Amniotic epithelial cell (primary cell): ENCODE measurements around the gene C10orf62.
"Not testable (repeated sequence)": the region's sequence is repeated elsewhere in the genome, so short reads cannot be mapped to it uniquely, and the experiment has no call there.

Experiments used
- DNase-seq: peaks from one replicate; pipeline ENCODE4 v3.0.0-alpha.2; 2010; ENCODE audit warnings: low read depth

C10orf62 gene

DNA sequence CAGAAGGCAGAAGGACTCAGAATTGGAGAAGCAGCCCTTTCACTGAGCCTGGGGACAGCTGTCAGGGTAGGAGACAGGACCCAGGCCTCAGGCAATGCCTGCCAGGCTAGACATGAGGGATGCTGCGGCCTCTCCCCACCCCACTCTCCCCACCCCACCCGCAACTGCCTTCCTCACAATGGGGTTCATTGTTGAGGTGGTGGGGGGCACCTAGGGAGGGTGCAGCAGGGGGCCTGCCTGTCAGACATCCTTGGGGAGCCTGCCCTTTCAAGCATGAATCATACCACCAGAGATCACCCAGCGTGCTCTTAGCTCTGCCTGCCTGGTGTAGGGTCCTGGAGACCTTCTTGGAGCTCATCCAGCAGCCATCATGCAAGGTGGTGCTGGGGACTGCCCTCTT is at the start of gene C10orf62:
C10orf62 (plus strand) TSS at position 243 of the 400 bp plus-strand sequence. CDS start 177 bp downstream, outside the sequence.
- DNase-seq, result no peak

- DNase-seq, result no peak
Observed at GRCh38 chr10:97540669-97541500, 48.6 kb upstream of the C10orf62 start.

GRCh38 chr10:97542169-97543024 is 47.1 kb upstream of the C10orf62 start:
- peak; percentile 98 for DNase-seq

DNA sequence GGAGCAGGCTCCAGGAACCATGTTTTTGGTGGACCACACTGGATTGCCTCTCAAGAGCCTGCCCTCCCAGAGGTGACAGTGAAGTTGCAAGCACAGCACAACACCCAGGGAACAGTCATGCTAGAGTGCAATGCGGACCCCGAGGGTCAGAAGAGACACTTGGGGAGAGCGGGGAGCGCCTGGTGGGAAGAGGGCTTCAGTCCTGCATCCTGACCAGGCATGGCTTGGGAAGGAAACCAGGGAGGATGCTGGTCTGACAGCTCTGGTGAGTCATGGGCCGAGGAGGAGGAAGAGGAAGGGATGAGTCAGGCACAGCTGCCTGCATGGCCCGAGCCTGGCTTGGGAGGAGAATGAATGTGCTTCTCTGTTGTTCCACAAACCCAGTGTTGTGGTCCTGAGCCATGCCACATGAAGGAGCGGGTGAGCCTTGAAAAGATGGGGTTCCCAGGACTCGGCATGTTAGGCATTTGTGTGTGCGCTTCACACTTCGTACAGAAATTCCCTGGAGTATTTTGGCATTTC is 46.4 kb upstream of the C10orf62 start:
- peak; percentile 97 for DNase-seq

- DNase-seq, result no peak
Observed at GRCh38 chr10:97546456-97547270, 42.9 kb upstream of the C10orf62 start.

DNA sequence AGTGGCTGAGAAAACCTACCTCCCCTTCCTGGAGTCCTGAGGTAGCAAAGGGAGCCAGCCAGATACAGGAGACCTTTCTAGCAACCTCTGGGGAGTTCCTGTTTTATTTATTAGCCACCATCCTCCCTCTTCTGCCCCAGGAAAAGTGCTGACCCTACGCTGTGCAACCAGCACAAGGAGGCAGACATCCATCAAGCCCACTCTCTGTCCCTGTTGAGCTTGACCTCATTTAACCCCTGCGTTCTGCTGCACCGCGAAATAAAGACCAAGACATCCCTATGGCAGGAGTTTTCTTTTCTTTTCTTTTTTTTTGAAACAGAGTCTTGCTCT is 42.3 kb upstream of the C10orf62 start:
- no peak for DNase-seq

- DNase-seq, result peak; percentile 53
Observed at GRCh38 chr10:97547962-97548361, 41.6 kb upstream of the C10orf62 start.

- no peak for DNase-seq
Observed at GRCh38 chr10:97548828-97549455, 40.6 kb upstream of the C10orf62 start.

- DNase-seq, result no peak
Observed at GRCh38 chr10:97549587-97550322, 39.8 kb upstream of the C10orf62 start.

- no peak for DNase-seq
Observed at GRCh38 chr10:97550336-97551149, 39.0 kb upstream of the C10orf62 start.

DNA sequence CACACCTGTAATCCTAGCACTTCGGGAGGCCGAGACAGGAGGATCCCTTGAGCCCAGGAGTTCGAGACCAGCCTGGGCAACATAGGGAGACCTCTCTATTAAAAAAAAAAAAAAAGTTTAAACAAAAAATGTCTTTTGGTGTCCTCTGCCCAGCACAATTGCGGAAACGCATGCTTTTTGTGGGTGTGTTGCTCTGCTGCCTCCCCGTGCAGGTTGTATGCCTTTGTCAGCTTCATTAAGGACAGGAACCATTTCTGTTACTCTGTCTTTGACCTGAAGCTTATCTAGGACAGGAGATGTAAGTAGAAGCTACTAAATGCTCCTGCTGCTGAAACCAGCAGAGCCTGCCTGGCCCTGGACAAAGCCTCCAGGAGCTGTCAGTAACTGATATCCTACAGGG is 38.2 kb upstream of the C10orf62 start:
- DNase-seq, result no peak

DNA sequence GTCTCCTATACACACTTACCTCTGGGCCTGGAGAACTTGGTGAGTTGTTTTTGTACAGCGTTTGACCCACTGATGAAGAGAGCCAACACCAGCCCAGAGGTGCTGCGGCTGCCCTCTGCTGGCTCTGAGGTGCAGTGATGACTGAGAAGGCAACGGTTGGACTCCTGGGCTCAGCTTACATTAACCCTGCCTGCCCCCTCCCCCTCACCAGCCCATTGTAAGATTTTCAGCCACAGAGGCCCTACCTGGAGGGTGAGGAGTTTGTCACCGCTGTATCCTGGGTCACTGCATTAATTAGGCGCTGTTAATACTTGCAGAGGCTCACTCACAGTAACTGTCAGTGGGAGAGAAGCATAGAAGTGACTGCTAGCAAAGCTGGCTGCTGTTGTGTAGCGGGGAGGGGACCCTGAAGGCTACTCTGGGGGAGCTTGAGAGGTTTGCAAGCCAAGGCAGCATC is 35.9 kb upstream of the C10orf62 start:
- DNase-seq, result peak; percentile 64

DNA sequence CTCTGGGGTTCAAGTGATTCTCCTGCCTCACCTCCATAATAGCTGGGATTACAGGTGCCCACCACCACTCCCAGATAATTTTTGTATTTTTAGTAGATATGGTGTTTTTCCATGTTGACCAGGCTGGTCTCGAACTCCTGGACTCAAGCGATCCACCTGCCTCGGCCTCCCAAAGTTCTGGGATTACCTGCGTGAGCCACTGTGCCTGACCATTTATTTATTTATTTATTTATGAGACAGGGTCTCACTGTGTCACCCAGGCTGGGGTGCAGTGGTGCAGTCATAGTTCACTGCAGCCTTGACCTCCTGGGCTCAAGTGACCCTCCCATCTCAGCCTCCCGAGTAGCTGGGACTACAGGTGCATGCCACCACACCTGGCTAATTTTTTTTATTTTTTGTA is 35.2 kb upstream of the C10orf62 start:
- DNase-seq, result not testable (repeated sequence)

GRCh38 chr10:97555541-97555940 is 34.0 kb upstream of the C10orf62 start:
- DNase-seq, result not testable (repeated sequence)

GRCh38 chr10:97560731-97561381 is 28.7 kb upstream of the C10orf62 start:
- not testable (repeated sequence) for DNase-seq

- DNase-seq, result not testable (repeated sequence)
Observed at GRCh38 chr10:97561386-97562077, 28.0 kb upstream of the C10orf62 start.

DNA sequence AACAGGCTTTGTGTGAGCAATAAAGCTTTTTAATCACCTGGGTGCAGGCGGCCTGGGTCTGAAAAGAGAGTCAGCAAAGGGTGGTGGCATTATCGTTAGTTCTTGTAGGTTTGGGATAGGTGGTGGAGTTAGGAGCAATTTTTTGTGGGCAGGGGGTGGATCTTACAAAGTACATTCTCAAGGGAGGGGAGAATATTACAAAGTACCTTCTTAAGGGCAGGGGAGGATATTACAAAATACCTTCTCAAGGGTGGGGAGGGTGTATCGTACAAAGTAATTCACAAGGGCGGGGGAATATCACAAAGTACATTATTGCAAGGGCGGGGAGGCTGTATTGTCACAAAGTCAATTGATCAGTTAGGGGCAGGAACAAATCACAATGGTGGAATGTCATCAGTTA is 27.2 kb upstream of the C10orf62 start:
- not testable (repeated sequence) for DNase-seq

DNA sequence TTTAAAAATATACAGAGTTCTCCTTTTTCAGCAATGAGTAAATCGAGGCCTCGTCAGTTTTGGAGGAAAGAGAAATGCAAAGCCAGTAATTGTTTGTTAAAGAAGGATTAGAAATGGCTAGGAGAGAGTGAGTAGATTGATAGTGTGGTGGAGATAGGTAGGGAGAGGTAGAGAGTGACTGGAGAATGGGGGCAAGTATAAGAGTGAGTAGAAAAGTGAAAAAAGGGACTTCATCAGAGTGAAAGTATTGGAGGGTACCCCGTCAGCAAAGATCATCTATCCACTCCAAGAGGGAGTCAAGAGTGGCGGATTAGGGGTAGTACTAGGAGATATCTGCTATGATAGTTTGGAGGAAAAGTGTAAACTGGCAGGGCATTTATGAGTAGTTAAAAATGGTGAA is 26.2 kb upstream of the C10orf62 start:
- DNase-seq, result no peak

DNA sequence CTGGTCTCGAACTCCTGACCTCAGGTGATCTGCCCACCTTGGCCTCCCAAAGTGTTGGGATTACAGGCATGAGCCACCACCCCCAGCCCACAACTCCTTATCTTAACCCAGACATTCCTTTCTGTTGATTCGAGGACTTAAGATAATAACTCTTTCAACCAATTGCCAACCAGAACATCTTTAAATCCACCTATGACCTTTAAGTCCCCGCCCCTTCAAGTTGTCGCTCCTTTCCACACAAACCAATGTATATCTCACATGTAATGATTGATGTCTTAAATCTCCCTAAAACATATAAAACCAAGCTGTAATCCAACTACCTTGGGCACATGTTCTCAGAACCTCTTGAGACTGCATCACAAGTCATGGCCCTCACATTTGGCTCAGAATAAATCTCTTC is 24.7 kb upstream of the C10orf62 start:
- peak; percentile 74 for DNase-seq
